22Rv1 (cell line): ENCODE results near the gene DMRTB1.

ENCODE experiments used
- ZFX ChIP-seq: fragments of 450-650 bp; IDR thresholded peaks from 2 replicates; pipeline ENCODE4 v1.6.1; 2017; ENCODE audit warnings: antibody characterized with exemption, borderline replicate concordance
- TF ChIP-seq, protein P1 (sequence below): fragments of 450-650 bp; IDR thresholded peaks from 2 replicates; pipeline ENCODE4 v1.5.1; 2017; ENCODE audit warnings: mild to moderate bottlenecking

DNA sequence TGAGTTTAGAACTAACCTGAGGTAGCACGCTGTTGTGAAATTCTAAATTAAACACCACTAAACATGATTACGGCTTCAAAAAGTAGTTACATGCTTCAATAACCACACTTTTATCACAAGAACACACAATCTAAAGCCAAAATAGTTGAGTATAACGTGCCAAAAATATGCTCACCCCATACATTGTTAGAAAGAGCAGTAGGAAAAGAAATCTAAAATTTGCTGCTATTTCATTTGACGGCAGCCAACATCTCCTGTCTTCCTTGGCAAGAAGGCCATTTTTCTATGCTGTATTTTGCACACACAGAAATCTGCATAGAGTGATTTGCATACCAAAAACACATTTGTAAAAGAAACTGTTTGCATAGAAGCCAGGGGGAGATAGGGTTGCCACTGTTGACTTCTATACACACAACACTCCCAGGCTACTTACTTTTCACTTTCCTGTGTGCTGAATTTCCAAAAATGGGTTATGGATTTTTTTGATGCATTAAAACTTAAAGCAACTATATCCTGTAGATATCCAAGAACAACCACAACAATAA, 42.9 kb upstream of the DMRTB1 start:
- TF ChIP-seq, protein P1, sequence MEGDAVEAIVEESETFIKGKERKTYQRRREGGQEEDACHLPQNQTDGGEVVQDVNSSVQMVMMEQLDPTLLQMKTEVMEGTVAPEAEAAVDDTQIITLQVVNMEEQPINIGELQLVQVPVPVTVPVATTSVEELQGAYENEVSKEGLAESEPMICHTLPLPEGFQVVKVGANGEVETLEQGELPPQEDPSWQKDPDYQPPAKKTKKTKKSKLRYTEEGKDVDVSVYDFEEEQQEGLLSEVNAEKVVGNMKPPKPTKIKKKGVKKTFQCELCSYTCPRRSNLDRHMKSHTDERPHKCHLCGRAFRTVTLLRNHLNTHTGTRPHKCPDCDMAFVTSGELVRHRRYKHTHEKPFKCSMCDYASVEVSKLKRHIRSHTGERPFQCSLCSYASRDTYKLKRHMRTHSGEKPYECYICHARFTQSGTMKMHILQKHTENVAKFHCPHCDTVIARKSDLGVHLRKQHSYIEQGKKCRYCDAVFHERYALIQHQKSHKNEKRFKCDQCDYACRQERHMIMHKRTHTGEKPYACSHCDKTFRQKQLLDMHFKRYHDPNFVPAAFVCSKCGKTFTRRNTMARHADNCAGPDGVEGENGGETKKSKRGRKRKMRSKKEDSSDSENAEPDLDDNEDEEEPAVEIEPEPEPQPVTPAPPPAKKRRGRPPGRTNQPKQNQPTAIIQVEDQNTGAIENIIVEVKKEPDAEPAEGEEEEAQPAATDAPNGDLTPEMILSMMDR = no peak
- TF ChIP-seq ZFX = no peak
